ENCODE results near the gene AKAP13. TPM values are rescaled to one million over a fixed set of nuclear protein-coding genes. Genes with fewer than 3 reads are reported as not detected.

Gene AKAP13
- total RNA-seq, 2 experiments from 2014 or later, result 85.1 to 104 TPM

GRCh38 chr15:85760531-85761371, 380.3 kb downstream of the AKAP13 start:
- Mint-ChIP-seq H3K4me1 (no peaks in the 10 kb centered on the region), H3K36me3 (ENCODE audit: low read depth) (no peaks in the 10 kb centered on the region), H3K27me3 (no peaks in the 10 kb centered on the region), H3K9me3 (ENCODE audit: low read depth) (no peaks in the 10 kb centered on the region), H3K27ac (no peak overlapping the region), H3K4me3 (no peak overlapping the region)
- DNase-seq, result no peak
- CTCF ChIA-PET, result no interaction called here
- POLR2A ChIA-PET, result no interaction called here
- ATAC-seq, result no peak
- intact Hi-C loops (cut with DNase I, micrococcal nuclease), result no loop called here

- Mint-ChIP-seq H3K36me3 (ENCODE audit: low read depth) (no peaks in the 10 kb centered on the region), H3K27ac (no peak overlapping the region), H3K27me3 (no peaks in the 10 kb centered on the region), H3K4me3 (no peak overlapping the region), H3K9me3 (ENCODE audit: low read depth) (no peaks in the 10 kb centered on the region), H3K4me1 (no peaks in the 10 kb centered on the region)
- intact Hi-C loops (cut with DNase I, micrococcal nuclease), result no loop called here
- ChIA-PET POLR2A (no interaction called here), CTCF (no interaction called here)
- no peak for ATAC-seq
- no peak for DNase-seq
These were observed 381.2 kb downstream of the AKAP13 start for GRCh38 chr15:85761635-85762034.

GRCh38 chr15:85762039-85762755, 381.8 kb downstream of the AKAP13 start:
- H3K27ac Mint-ChIP-seq, result no peak overlapping the region
- DNase-seq, result no peak
- H3K4me1 Mint-ChIP-seq, result peaks cover 2% of the 10 kb centered on the region
- no peak for ATAC-seq
- H3K36me3 Mint-ChIP-seq (ENCODE audit: low read depth), result no peaks in the 10 kb centered on the region
- H3K27me3 Mint-ChIP-seq, result no peaks in the 10 kb centered on the region
- ChIA-PET POLR2A (no interaction called here), CTCF (interaction anchor here (0.7 kb wide), 1 partner anchor 85 kb away, joined by 3 read pairs; no protein-coding TSS in a partner anchor)
- intact Hi-C loops (cut with DNase I, micrococcal nuclease), result no loop called here
- no peak overlapping the region for H3K4me3 Mint-ChIP-seq
- H3K9me3 Mint-ChIP-seq (ENCODE audit: low read depth), result no peaks in the 10 kb centered on the region

- H3K4me3 Mint-ChIP-seq, result no peak overlapping the region
- H3K4me1 Mint-ChIP-seq, result peaks cover 5% of the 10 kb centered on the region
- DNase-seq (no peak), ATAC-seq (no peak)
- no peaks in the 10 kb centered on the region for H3K9me3 Mint-ChIP-seq (ENCODE audit: low read depth)
- POLR2A ChIA-PET, result no interaction called here
- CTCF ChIA-PET, result interaction anchor here (0.7 kb wide), 1 partner anchor 85 kb away, joined by 3 read pairs; no protein-coding TSS in a partner anchor
- intact Hi-C loops (cut with DNase I, micrococcal nuclease), result no loop called here
- H3K27ac Mint-ChIP-seq, result no peak overlapping the region
- no peaks in the 10 kb centered on the region for H3K27me3 Mint-ChIP-seq
- no peaks in the 10 kb centered on the region for H3K36me3 Mint-ChIP-seq (ENCODE audit: low read depth)
These were observed 382.3 kb downstream of the AKAP13 start for GRCh38 chr15:85762756-85763127.

GRCh38 chr15:85763157-85763556, 382.8 kb downstream of the AKAP13 start:
- Mint-ChIP-seq H3K4me3 (no peak overlapping the region), H3K27ac (no peak overlapping the region), H3K9me3 (ENCODE audit: low read depth) (no peaks in the 10 kb centered on the region), H3K4me1 (peaks cover 5% of the 10 kb centered on the region), H3K27me3 (no peaks in the 10 kb centered on the region), H3K36me3 (ENCODE audit: low read depth) (no peaks in the 10 kb centered on the region)
- CTCF ChIA-PET, result interaction anchor here (0.7 kb wide), 1 partner anchor 84 kb away, joined by 3 read pairs; no protein-coding TSS in a partner anchor
- POLR2A ChIA-PET, result no interaction called here
- ATAC-seq (no peak), DNase-seq (no peak)
- intact Hi-C loops (cut with DNase I, micrococcal nuclease), result no loop called here

GRCh38 chr15:85763673-85764633, 383.6 kb downstream of the AKAP13 start:
- no peaks in the 10 kb centered on the region for H3K9me3 Mint-ChIP-seq (ENCODE audit: low read depth)
- no peaks in the 10 kb centered on the region for H3K27me3 Mint-ChIP-seq
- no peak for DNase-seq
- H3K27ac Mint-ChIP-seq, result no peak overlapping the region
- CTCF ChIA-PET, result interaction anchor here (0.6 kb wide), 1 partner anchor 45 kb away, joined by 3 read pairs; no protein-coding TSS in a partner anchor
- ATAC-seq, result no peak
- no peaks in the 10 kb centered on the region for H3K36me3 Mint-ChIP-seq (ENCODE audit: low read depth)
- H3K4me3 Mint-ChIP-seq, result no peak overlapping the region
- POLR2A ChIA-PET, result no interaction called here
- intact Hi-C loops (cut with DNase I, micrococcal nuclease), result no loop called here
- peaks cover 5% of the 10 kb centered on the region for H3K4me1 Mint-ChIP-seq

GRCh38 chr15:85764649-85765277, 384.4 kb downstream of the AKAP13 start:
- ChIA-PET POLR2A (no interaction called here), CTCF (interaction anchor here (0.6 to 1.2 kb wide), 2 partner anchors 14 to 44 kb away, joined by 3 read pairs; no protein-coding TSS in a partner anchor)
- no peaks in the 10 kb centered on the region for H3K9me3 Mint-ChIP-seq (ENCODE audit: low read depth)
- H3K27ac Mint-ChIP-seq, result no peak overlapping the region
- H3K4me1 Mint-ChIP-seq, result peaks cover 5% of the 10 kb centered on the region
- H3K27me3 Mint-ChIP-seq, result no peaks in the 10 kb centered on the region
- H3K36me3 Mint-ChIP-seq (ENCODE audit: low read depth), result no peaks in the 10 kb centered on the region
- intact Hi-C loops (cut with DNase I, micrococcal nuclease), result no loop called here
- DNase-seq (no peak), ATAC-seq (no peak)
- H3K4me3 Mint-ChIP-seq, result no peak overlapping the region

- POLR2A ChIA-PET, result no interaction called here
- no peak overlapping the region for H3K27ac Mint-ChIP-seq
- no peak for ATAC-seq
These were observed 385.8 kb downstream of the AKAP13 start for GRCh38 chr15:85766001-85766831.

GRCh38 chr15:85767785-85768529, 387.6 kb downstream of the AKAP13 start:
- intact Hi-C loops (cut with DNase I, micrococcal nuclease), result no loop called here
- no peak for ATAC-seq
- Mint-ChIP-seq H3K9me3 (ENCODE audit: low read depth) (no peaks in the 10 kb centered on the region), H3K27me3 (no peaks in the 10 kb centered on the region), H3K4me1 (peaks cover 6% of the 10 kb centered on the region), H3K36me3 (ENCODE audit: low read depth) (no peaks in the 10 kb centered on the region), H3K27ac (no peak overlapping the region), H3K4me3 (no peak overlapping the region)
- DNase-seq, result no peak
- CTCF ChIA-PET, result no interaction called here
- POLR2A ChIA-PET, result no interaction called here

More at GRCh38 chr15:85766001-85766831, 385.8 kb downstream of the AKAP13 start:
- CTCF ChIA-PET, result interaction anchor here (1.2 kb wide), 1 partner anchor 12 kb away, joined by 3 read pairs; no protein-coding TSS in a partner anchor
- DNase-seq, result no peak
- intact Hi-C loops (cut with DNase I, micrococcal nuclease), result no loop called here
- H3K4me1 Mint-ChIP-seq, result peaks cover 5% of the 10 kb centered on the region
- H3K27me3 Mint-ChIP-seq, result no peaks in the 10 kb centered on the region
- no peaks in the 10 kb centered on the region for H3K9me3 Mint-ChIP-seq (ENCODE audit: low read depth)
- no peak overlapping the region for H3K4me3 Mint-ChIP-seq
- no peaks in the 10 kb centered on the region for H3K36me3 Mint-ChIP-seq (ENCODE audit: low read depth)

GRCh38 chr15:85768595-85769168, 388.3 kb downstream of the AKAP13 start:
- no peak for DNase-seq
- no peak for ATAC-seq
- Mint-ChIP-seq H3K27me3 (no peaks in the 10 kb centered on the region), H3K36me3 (ENCODE audit: low read depth) (no peaks in the 10 kb centered on the region), H3K4me3 (no peak overlapping the region), H3K4me1 (peaks cover 11% of the 10 kb centered on the region), H3K27ac (no peak overlapping the region), H3K9me3 (ENCODE audit: low read depth) (no peaks in the 10 kb centered on the region)
- ChIA-PET CTCF (no interaction called here), POLR2A (no interaction called here)
- intact Hi-C loops (cut with DNase I, micrococcal nuclease), result no loop called here

All from activated CD4-positive, alpha-beta T cell treated with anti-CD3 and anti-CD28 coated beads for 36 hours (primary cell).